Left ventricle myocardium inferior (tissue), 1 donor: ENCODE data around the gene P2RX7. TPM values are rescaled to one million over a fixed set of nuclear protein-coding genes. Genes with fewer than 3 reads are reported as not detected.

Experiments
- DNase-seq: peaks from one replicate; pipeline ENCODE4 v3.0.0-alpha.2; 2020
- H3K27ac ChIP-seq: fragments of 200-600 bp; replicated peaks from 2 replicates; pipeline ENCODE4 v1.8.0; 2021
- H3K27me3 ChIP-seq: fragments of 200-600 bp; 2 replicates; pipeline ENCODE4 v1.8.0; 2021; ENCODE audit warnings: low read depth
- H3K36me3 ChIP-seq: fragments of 200-600 bp; 2 replicates; pipeline ENCODE4 v1.8.0; 2021
- H3K4me1 ChIP-seq: fragments of 200-600 bp; 2 replicates; pipeline ENCODE4 v1.8.0; 2021
- H3K4me3 ChIP-seq: fragments of 200-600 bp; 2 replicates; pipeline ENCODE4 v1.8.0; 2021; ENCODE audit warnings: mild to moderate bottlenecking, moderate library complexity
- H3K9me3 ChIP-seq: fragments of 200-600 bp; replicated peaks from 2 replicates; pipeline ENCODE4 v1.8.0; 2021
- intact Hi-C: fragments of 100-400 bp; cut with micrococcal nuclease; formaldehyde crosslinking; loops from one replicate; pipeline ENCODE4 v1.11.0; 2022
- total RNA-seq: library from RNA; stranded (reverse); fragmentation: NEBNext Ultra II Directional; extraction: Animal tissue kit (Norgen Biotek cat#: 25700); gene quantifications from one replicate; pipeline ENCODE4 v1.2.1, GENCODE V29; 2021
- TF ChIP-seq, protein P1 (sequence below): fragments of 200-600 bp; IDR thresholded peaks from 2 replicates; pipeline ENCODE4 v1.8.0; 2021; ENCODE audit warnings: antibody characterized with exemption, mild to moderate bottlenecking, borderline replicate concordance
- donor health status: DM: no; HTN: yes; CAD: no; lungs with severe emphysema.

P2RX7 gene
- total RNA-seq, 1 donor from 2014 or later: 1.6 TPM

DNA sequence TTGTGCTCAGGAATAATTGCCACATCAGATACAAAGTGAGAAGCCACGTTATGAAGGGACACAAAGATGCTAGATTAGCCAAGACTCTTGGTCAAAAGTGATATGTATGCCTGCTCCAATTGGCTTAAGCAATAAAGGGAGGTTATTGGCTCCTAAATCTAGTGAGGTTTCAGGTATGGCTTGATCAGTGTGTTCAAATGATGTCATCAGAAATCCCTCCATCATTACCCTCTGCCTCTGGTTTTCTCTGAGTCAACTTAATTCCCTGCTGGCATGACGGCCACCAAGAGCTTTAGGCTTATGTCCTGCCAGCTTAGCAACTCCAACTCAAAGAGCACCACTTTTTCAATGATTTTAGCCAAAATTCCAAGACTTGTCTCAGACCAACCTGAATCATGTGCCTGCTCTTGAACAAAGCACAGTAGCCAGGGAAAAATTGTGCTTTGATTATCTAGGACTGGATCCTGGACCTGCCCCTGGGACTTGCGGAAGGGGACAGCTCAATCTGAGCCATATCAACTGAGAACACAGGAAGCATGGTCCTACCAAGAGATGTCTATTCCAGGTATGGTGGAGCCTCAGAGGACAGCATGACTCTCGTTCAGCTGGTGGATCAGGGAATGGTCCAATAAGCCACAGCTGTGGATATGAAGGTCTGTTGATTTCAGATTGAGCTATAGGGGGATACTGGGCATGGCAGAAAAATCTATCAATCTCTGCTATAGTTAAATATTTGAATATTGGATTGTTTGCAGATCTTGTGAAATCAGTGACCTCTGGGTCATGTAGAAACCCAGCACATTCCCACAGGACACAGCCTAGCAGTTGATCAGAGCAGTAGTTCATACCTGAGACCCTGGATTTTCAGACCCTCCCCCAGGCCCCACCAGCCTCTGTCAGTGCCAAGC is 16.1 kb upstream of the P2RX7 start:
- Histone ChIP-seq H3K4me3 (no peak overlapping the region), H3K9me3 (no peaks in the 10 kb centered on the region), H3K27ac (no peak overlapping the region), H3K36me3 (no peaks in the 10 kb centered on the region), H3K4me1 (no peaks in the 10 kb centered on the region), H3K27me3 (no peaks in the 10 kb centered on the region)
- TF ChIP-seq, protein P1, sequence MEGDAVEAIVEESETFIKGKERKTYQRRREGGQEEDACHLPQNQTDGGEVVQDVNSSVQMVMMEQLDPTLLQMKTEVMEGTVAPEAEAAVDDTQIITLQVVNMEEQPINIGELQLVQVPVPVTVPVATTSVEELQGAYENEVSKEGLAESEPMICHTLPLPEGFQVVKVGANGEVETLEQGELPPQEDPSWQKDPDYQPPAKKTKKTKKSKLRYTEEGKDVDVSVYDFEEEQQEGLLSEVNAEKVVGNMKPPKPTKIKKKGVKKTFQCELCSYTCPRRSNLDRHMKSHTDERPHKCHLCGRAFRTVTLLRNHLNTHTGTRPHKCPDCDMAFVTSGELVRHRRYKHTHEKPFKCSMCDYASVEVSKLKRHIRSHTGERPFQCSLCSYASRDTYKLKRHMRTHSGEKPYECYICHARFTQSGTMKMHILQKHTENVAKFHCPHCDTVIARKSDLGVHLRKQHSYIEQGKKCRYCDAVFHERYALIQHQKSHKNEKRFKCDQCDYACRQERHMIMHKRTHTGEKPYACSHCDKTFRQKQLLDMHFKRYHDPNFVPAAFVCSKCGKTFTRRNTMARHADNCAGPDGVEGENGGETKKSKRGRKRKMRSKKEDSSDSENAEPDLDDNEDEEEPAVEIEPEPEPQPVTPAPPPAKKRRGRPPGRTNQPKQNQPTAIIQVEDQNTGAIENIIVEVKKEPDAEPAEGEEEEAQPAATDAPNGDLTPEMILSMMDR: no peak
- DNase-seq: no peak
- intact Hi-C loops: no loop called here

DNA sequence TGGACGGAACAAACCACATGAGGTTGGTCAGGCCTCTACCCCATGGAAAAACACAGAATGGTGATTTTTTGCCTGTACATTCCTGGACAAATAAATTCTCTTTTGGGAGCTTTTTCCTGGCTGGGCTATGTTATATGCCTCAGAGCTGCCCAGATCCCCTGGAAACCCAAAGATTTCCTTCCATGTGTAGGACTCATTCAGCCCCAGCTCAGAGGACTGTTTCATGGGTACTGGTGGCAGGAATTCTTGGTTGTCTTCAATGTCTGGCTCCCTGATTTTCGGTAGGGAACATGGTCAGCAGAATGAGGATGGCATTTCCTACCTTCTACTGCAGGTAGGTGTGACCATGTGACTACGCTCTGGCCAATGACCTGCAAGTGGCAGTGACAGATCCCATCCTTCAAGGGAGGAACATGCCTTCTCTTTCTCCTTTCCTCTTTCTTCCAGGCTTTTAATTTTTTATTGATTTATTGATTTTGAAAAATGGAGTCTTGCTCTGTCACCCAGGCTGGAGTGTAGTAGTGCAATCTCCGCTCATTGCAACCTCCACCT is 15.4 kb upstream of the P2RX7 start:
- intact Hi-C loops: no loop called here
- no peak for DNase-seq
- Histone ChIP-seq H3K9me3 (no peaks in the 10 kb centered on the region), H3K4me1 (no peaks in the 10 kb centered on the region), H3K27ac (no peak overlapping the region), H3K36me3 (no peaks in the 10 kb centered on the region), H3K27me3 (no peaks in the 10 kb centered on the region), H3K4me3 (no peak overlapping the region)
- TF ChIP-seq, protein P1: no peak

DNA sequence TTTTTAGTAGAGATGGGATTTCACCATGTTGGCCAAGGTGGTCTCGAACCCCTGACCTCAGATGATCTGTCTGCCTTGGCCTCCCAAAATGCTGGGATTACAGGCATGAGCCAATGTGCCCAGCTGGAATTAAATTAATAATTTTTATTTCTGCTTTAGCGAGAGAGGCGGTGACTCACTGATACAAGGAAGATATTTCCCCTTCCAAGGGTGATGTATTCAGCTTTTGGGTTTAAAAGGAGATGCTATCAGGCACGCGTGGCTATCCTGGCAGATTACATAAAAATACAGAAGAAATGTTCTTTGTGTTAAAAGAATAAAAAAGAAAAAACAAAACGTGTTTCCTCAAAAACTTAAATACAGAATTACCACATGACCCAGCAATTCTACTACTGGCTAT is 12.4 kb upstream of the P2RX7 start:
- Histone ChIP-seq H3K9me3 (no peaks in the 10 kb centered on the region), H3K4me3 (no peak overlapping the region), H3K4me1 (peaks cover 9% of the 10 kb centered on the region), H3K27me3 (no peaks in the 10 kb centered on the region), H3K27ac (no peak overlapping the region), H3K36me3 (no peaks in the 10 kb centered on the region)
- TF ChIP-seq, protein P1: no peak
- intact Hi-C loops: no loop called here
- DNase-seq: no peak

DNA sequence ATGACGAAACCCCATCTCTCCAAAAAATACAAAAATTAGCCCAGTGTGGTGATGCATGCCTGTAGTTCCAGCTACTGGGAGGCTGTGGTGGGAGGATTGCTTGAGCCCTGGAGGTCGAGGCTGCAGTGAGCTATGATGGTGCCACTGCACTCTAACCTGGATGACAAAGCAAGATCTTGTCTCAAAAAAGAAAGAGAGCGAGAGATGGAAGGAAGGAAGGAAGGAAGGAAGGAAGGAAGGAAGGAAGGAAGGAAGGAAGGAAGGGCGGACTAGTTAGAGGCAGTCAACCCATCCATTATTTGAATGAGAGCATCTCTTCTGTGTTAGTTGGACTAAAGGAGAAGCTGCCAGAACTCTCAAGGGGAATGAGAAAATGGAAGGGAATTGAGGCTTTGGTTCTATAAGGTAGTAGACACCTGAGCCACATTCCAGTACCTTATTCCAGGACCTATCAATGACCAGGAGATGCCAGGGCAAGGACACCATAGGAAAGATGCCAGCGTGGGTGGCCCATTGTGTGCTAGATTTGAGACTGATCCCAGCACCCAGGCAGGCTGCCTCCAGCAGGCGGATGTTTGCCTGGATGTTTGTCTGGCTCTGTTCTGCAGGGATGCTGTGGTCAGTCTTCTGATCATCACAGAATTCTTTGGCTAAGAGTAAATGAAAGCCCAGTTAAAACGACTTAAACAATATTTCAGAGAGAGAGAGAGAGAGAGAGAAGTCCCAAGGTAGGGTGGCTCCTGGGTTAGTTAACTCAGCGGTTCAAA is 11.5 kb upstream of the P2RX7 start:
- no peak overlapping the region for H3K27ac ChIP-seq
- no peaks in the 10 kb centered on the region for H3K36me3 ChIP-seq
- TF ChIP-seq, protein P1: no peak
- no peak overlapping the region for H3K4me3 ChIP-seq
- no peaks in the 10 kb centered on the region for H3K9me3 ChIP-seq
- intact Hi-C loops: no loop called here
- DNase-seq: no peak
- no peaks in the 10 kb centered on the region for H3K27me3 ChIP-seq
- peaks cover 9% of the 10 kb centered on the region for H3K4me1 ChIP-seq

DNA sequence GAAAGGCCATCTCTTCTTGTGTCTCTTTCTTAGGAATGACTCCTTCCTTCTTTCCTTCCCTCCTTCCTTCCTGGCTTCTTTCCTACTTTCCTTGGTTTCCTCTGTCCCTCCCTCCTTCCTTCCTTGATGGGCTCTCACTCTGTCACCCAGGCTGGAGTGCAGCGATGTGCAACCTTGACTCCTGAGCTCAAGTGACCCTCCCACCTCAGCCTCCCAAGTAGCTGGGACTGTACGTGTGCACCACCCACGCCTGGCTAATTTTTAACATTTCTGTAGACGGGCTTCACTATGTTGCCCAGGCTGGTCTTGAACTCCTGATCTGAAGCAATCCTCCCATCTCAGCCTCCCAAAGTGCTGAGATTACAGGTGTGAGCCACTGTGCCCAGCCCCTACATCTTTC is 10.9 kb upstream of the P2RX7 start:
- intact Hi-C loops: no loop called here

More for the DNA sequence above, 10.9 kb upstream of the P2RX7 start:
- no peak for DNase-seq
- TF ChIP-seq, protein P1: no peak
- no peaks in the 10 kb centered on the region for H3K27me3 ChIP-seq
- H3K36me3 ChIP-seq: no peaks in the 10 kb centered on the region
- no peak overlapping the region for H3K4me3 ChIP-seq
- H3K9me3 ChIP-seq: no peaks in the 10 kb centered on the region
- H3K4me1 ChIP-seq: peaks cover 9% of the 10 kb centered on the region
- H3K27ac ChIP-seq: no peak overlapping the region
